Osteocyte (in vitro differentiated cells): ENCODE data around the gene PRLR. TPM values are rescaled to one million over a fixed set of nuclear protein-coding genes. Genes with fewer than 3 reads are reported as not detected.

Source experiments
- DNase-seq: peaks from one replicate; pipeline ENCODE4 v3.0.0; 2021; ENCODE audit warnings: mixed read lengths; ENCODE audit not compliant: unreplicated experiment; ENCODE audit errors: extremely low spot score
- H3K27ac Mint-ChIP-seq: one replicate; pipeline ENCODE4 v1.8.0; 2021; ENCODE audit warnings: mild to moderate bottlenecking, mixed read lengths; ENCODE audit not compliant: unreplicated experiment
- H3K27me3 Mint-ChIP-seq: one replicate; pipeline ENCODE4 v1.8.0; 2021; ENCODE audit warnings: mixed read lengths; ENCODE audit not compliant: unreplicated experiment
- H3K36me3 Mint-ChIP-seq: one replicate; pipeline ENCODE4 v1.8.0; 2021; ENCODE audit warnings: mixed read lengths; ENCODE audit not compliant: unreplicated experiment
- H3K4me1 Mint-ChIP-seq: one replicate; pipeline ENCODE4 v1.8.0; 2021; ENCODE audit warnings: mixed read lengths; ENCODE audit not compliant: unreplicated experiment
- H3K4me3 Mint-ChIP-seq: one replicate; pipeline ENCODE4 v1.8.0; 2021; ENCODE audit warnings: mild to moderate bottlenecking, moderate library complexity, mixed read lengths; ENCODE audit not compliant: unreplicated experiment
- H3K9me3 Mint-ChIP-seq: one replicate; pipeline ENCODE4 v1.8.0; 2021; ENCODE audit warnings: mixed read lengths; ENCODE audit not compliant: unreplicated experiment
- CTCF ChIP-seq: fragments of 200-600 bp; sonication (generic); IDR thresholded peaks from 2 replicates; pipeline ENCODE4 v1.5.0; 2021; ENCODE audit warnings: antibody characterized with exemption, mild to moderate bottlenecking, moderate library complexity
- total RNA-seq: library from RNA; stranded (reverse); gene quantifications from 2 replicates; pipeline ENCODE4 v1.2.1, GENCODE V29; 2021

PRLR gene
- total RNA-seq, 1 donor from 2014 or later = 0.30 TPM

DNA sequence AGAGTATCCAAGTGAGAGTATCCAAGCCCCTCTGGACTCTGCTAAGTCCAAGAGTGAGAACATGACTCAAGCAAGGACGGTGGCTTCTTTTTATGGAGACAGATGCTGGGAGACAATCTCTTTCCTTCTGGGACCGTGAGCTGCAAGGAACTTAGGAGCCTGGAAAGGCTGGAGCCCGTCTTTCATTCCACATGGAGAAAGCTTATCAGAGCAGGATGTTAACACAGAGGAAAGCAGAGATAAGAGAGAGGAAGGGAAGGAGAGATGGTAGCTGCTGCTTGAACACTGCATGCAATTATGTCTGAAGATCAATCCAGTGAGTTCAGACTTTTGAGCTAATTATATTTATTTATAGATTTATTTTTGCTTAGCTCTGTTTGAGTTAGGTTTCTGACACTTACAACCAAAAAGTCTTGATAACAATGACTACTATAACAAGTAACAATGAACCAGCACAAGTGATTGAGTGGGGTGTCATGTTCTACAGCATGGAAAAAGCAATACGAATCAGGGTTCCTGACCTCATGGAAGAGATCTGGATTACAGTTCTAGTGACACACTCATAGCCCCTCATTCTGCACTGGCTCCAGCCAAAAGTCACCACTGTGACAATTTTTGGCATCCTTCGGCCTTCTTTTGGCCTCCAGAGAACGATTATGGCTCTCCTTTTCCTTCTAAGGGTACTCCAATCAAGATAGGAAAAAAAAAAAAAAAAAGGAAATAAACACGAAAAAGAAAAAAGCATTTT is 71.5 kb downstream of the PRLR start:
- Mint-ChIP-seq H3K4me3 (no peak overlapping the region), H3K27me3 (no peaks in the 10 kb centered on the region), H3K4me1 (no peaks in the 10 kb centered on the region), H3K27ac (no peak overlapping the region), H3K9me3 (no peaks in the 10 kb centered on the region), H3K36me3 (no peaks in the 10 kb centered on the region)
- DNase-seq = no peak
- no peak for TF ChIP-seq CTCF

DNA sequence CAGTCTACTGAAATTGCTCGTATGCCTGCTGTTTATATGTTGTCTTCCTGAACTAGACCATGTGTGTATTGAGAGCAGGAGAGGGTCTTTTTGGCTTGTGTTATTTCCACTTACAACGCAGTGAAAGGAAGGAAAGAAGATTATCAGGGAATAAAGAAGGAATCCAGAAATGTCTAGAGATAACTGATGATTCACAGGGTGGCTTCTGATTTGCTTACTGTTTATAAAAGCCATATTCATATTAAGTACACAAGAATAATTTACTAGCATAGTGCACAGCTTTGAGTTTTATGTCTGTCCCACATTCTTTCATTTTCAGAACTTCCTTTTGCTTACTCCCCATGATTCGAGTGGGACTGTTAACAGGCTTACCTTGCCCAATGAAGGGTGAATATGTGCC is 72.1 kb downstream of the PRLR start:
- TF ChIP-seq CTCF = no peak
- no peaks in the 10 kb centered on the region for H3K36me3 Mint-ChIP-seq
- H3K27me3 Mint-ChIP-seq = no peaks in the 10 kb centered on the region
- H3K4me1 Mint-ChIP-seq = no peaks in the 10 kb centered on the region
- H3K9me3 Mint-ChIP-seq = no peaks in the 10 kb centered on the region
- no peak for DNase-seq
- H3K4me3 Mint-ChIP-seq = no peak overlapping the region
- H3K27ac Mint-ChIP-seq = no peak overlapping the region

GRCh38 chr5:35153375-35153932 is 76.8 kb downstream of the PRLR start:
- no peak for TF ChIP-seq CTCF
- Mint-ChIP-seq H3K4me1 (no peaks in the 10 kb centered on the region), H3K4me3 (no peak overlapping the region), H3K9me3 (no peaks in the 10 kb centered on the region), H3K36me3 (no peaks in the 10 kb centered on the region), H3K27ac (no peak overlapping the region), H3K27me3 (no peaks in the 10 kb centered on the region)
- no peak for DNase-seq

GRCh38 chr5:35152733-35153132 is 77.6 kb downstream of the PRLR start:
- Mint-ChIP-seq H3K27ac (no peak overlapping the region), H3K36me3 (no peaks in the 10 kb centered on the region), H3K27me3 (no peaks in the 10 kb centered on the region), H3K4me1 (no peaks in the 10 kb centered on the region), H3K9me3 (no peaks in the 10 kb centered on the region), H3K4me3 (no peak overlapping the region)
- DNase-seq = no peak
- no peak for TF ChIP-seq CTCF

- Mint-ChIP-seq H3K9me3 (no peaks in the 10 kb centered on the region), H3K36me3 (no peaks in the 10 kb centered on the region), H3K27me3 (peaks cover 4% of the 10 kb centered on the region), H3K4me1 (no peaks in the 10 kb centered on the region), H3K4me3 (no peak overlapping the region), H3K27ac (no peak overlapping the region)
- TF ChIP-seq CTCF = no peak
- no peak for DNase-seq
Measured at GRCh38 chr5:35151146-35151920, 79.0 kb downstream of the PRLR start.
